Ovary (tissue), 3 donors: ENCODE measurements around the gene ARHGEF39.

Experiments used
- EP300 ChIP-seq: sonication (generic); formaldehyde crosslinking; IDR thresholded peaks from one replicate; pipeline ENCODE4 v1.6.1; 2017; ENCODE audit warnings: antibody characterized with exemption
- POLR2A ChIP-seq: fragments of 450-650 bp; IDR thresholded peaks from one replicate; pipeline ENCODE4 v1.6.1; 2017; ENCODE audit warnings: antibody characterized with exemption, mild to moderate bottlenecking, moderate library complexity
- TF ChIP-seq, protein P1 (sequence below), 3 donors: fragments of 450-650 bp in 2 of 3; fragments of 200-600 bp in 1 of 3; IDR thresholded peaks; one replicate each; pipeline versions ENCODE4 v1.5.1 to v1.8.0; 2016 to 2022; ENCODE audit warnings: antibody characterized with exemption in 3 of 3, mild to moderate bottlenecking in 1 of 3
- donor health status: DM: no; HTN: no; CAD: no.

DNA sequence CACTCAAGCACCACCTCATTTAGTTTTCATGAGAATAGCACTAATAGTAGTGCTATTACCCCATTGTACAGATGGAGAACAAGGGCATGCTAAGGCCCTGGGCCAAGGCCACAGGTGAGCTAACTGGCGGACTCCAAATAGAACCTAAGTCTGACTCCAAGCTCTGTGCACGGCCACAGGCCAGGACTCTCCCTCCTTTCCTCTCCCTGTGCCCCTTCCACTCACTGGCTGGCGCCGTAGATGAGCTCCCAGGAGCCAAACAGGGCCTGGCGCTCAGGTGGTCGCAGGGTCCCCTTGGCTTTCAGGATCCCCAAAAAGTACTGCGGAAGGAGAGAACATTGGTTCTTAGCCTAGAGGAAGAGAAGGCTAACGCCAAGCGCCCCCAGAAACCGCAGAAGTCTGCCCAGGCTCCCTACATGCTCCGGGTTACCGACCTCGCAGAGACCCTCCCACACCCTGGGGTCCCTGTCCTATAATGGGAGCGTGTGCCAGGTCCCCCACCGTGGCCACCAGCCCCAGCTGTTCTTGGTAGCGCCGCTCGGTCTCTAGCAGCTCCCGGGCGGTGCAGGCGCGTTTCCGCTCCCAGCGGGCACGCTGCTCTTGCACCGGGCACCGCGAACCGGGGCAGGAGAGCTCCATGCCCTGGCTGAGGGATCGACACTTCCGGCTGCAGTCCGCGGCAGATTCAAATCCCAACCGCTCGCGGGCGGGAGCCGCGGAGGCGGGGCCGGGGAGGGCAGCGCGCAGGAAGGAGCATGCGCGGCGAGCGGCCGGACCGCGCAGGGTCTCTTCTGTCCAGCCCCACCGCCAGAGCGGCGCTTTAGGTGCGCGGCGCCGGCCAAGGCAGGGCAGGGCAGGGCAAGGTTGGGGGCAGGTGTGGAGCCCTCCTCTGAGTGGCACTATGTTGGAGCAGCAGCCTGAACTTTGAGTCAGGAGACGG is at the start of gene ARHGEF39:
- TF ChIP-seq, protein P1, sequence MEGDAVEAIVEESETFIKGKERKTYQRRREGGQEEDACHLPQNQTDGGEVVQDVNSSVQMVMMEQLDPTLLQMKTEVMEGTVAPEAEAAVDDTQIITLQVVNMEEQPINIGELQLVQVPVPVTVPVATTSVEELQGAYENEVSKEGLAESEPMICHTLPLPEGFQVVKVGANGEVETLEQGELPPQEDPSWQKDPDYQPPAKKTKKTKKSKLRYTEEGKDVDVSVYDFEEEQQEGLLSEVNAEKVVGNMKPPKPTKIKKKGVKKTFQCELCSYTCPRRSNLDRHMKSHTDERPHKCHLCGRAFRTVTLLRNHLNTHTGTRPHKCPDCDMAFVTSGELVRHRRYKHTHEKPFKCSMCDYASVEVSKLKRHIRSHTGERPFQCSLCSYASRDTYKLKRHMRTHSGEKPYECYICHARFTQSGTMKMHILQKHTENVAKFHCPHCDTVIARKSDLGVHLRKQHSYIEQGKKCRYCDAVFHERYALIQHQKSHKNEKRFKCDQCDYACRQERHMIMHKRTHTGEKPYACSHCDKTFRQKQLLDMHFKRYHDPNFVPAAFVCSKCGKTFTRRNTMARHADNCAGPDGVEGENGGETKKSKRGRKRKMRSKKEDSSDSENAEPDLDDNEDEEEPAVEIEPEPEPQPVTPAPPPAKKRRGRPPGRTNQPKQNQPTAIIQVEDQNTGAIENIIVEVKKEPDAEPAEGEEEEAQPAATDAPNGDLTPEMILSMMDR (IDR thresholded peaks at IDR 0.05): no peak
- no peak for TF ChIP-seq POLR2A
- no peak for TF ChIP-seq EP300
